WTC11 (cell line): Measurements from ENCODE around the gene HLA-DPB1. TPM values are rescaled to one million over a fixed set of nuclear protein-coding genes. Genes with fewer than 3 reads are reported as not detected.

Source experiments
- AR ChIP-seq: fragments of 250-450 bp; sonication (Bioruptor Pico); IDR thresholded peaks from 2 replicates; pipeline ENCODE4 v1.9.0; 2021; ENCODE audit warnings: mild to moderate bottlenecking
- ARID4B ChIP-seq: sonication (generic); formaldehyde crosslinking; IDR thresholded peaks from 2 replicates; pipeline ENCODE4 v1.8.0; 2023; ENCODE audit warnings: missing genetic modification reagents, mild to moderate bottlenecking, borderline replicate concordance
- CBFB ChIP-seq: sonication (generic); formaldehyde crosslinking; IDR thresholded peaks from 2 replicates; pipeline ENCODE4 v1.8.1; 2022; ENCODE audit warnings: mild to moderate bottlenecking, low read depth, missing genetic modification reagents
- ESRRA ChIP-seq: sonication (generic); formaldehyde crosslinking; IDR thresholded peaks from 2 replicates; pipeline ENCODE4 v1.8.1; 2022; ENCODE audit warnings: mild to moderate bottlenecking, missing genetic modification reagents, borderline replicate concordance
- GABPB1 ChIP-seq: sonication (generic); formaldehyde crosslinking; IDR thresholded peaks from 2 replicates; pipeline ENCODE4 v1.8.1; 2023; ENCODE audit warnings: mild to moderate bottlenecking, missing genetic modification reagents
- NFATC4 ChIP-seq: fragments of 250-450 bp; sonication (Bioruptor Pico); IDR thresholded peaks from 2 replicates; pipeline ENCODE4 v1.9.0; 2021; ENCODE audit warnings: mild to moderate bottlenecking
- NR2C2 ChIP-seq: sonication (generic); formaldehyde crosslinking; IDR thresholded peaks from 2 replicates; pipeline ENCODE4 v1.8.0; 2022; ENCODE audit warnings: mild to moderate bottlenecking, missing genetic modification reagents
- NR3C1 ChIP-seq: sonication (generic); formaldehyde crosslinking; conservative IDR thresholded peaks from 2 replicates; pipeline ENCODE4 v1.8.1; 2023; ENCODE audit warnings: low read depth, mild to moderate bottlenecking, missing genetic modification reagents
- PRDM15 ChIP-seq: sonication (generic); formaldehyde crosslinking; IDR thresholded peaks from 2 replicates; pipeline ENCODE4 v1.8.0; 2022; ENCODE audit warnings: missing genetic modification reagents
- SOX15 ChIP-seq: fragments of 250-450 bp; sonication (Bioruptor Pico); IDR thresholded peaks from 2 replicates; pipeline ENCODE4 v1.9.0; 2021; ENCODE audit warnings: mild to moderate bottlenecking
- STAT6 ChIP-seq: sonication (generic); formaldehyde crosslinking; conservative IDR thresholded peaks from 2 replicates; pipeline ENCODE4 v1.8.1; 2023; ENCODE audit warnings: mild to moderate bottlenecking, low read depth, missing genetic modification reagents, moderate library complexity
- ZBTB21 ChIP-seq: sonication (generic); formaldehyde crosslinking; IDR thresholded peaks from 2 replicates; pipeline ENCODE4 v1.8.1; 2023; ENCODE audit warnings: mild to moderate bottlenecking, missing genetic modification reagents, borderline replicate concordance
- ZNF263 ChIP-seq: sonication (generic); formaldehyde crosslinking; IDR thresholded peaks from 2 replicates; pipeline ENCODE4 v1.8.1; 2022; ENCODE audit warnings: low read depth, mild to moderate bottlenecking, moderate library complexity, missing genetic modification reagents
- ZNF317 ChIP-seq: sonication (generic); formaldehyde crosslinking; IDR thresholded peaks from 2 replicates; pipeline ENCODE4 v1.8.1; 2023; ENCODE audit warnings: low read depth, mild to moderate bottlenecking, moderate library complexity, missing genetic modification reagents, borderline replicate concordance
- total RNA-seq: library from RNA; stranded (reverse); gene quantifications from 3 replicates; pipeline ENCODE4 v1.2.3, GENCODE V29; 2021
- TF ChIP-seq, protein P1 (sequence below): sonication (generic); formaldehyde crosslinking; IDR thresholded peaks from 2 replicates; pipeline ENCODE4 v1.8.1; 2023; ENCODE audit warnings: mild to moderate bottlenecking, missing genetic modification reagents
- TF ChIP-seq, protein P2 (sequence below): sonication (generic); formaldehyde crosslinking; IDR thresholded peaks from 2 replicates; pipeline ENCODE4 v1.8.0; 2023; ENCODE audit warnings: mild to moderate bottlenecking, missing genetic modification reagents
- TF ChIP-seq, protein P3 (sequence below): fragments of 250-450 bp; sonication (Bioruptor Pico); IDR thresholded peaks from 2 replicates; pipeline ENCODE4 v1.8.0; 2021; ENCODE audit warnings: mild to moderate bottlenecking

The HLA-DPB1 gene
- total RNA-seq, 1 experiment from 2014 or later: 18.0 TPM

DNA sequence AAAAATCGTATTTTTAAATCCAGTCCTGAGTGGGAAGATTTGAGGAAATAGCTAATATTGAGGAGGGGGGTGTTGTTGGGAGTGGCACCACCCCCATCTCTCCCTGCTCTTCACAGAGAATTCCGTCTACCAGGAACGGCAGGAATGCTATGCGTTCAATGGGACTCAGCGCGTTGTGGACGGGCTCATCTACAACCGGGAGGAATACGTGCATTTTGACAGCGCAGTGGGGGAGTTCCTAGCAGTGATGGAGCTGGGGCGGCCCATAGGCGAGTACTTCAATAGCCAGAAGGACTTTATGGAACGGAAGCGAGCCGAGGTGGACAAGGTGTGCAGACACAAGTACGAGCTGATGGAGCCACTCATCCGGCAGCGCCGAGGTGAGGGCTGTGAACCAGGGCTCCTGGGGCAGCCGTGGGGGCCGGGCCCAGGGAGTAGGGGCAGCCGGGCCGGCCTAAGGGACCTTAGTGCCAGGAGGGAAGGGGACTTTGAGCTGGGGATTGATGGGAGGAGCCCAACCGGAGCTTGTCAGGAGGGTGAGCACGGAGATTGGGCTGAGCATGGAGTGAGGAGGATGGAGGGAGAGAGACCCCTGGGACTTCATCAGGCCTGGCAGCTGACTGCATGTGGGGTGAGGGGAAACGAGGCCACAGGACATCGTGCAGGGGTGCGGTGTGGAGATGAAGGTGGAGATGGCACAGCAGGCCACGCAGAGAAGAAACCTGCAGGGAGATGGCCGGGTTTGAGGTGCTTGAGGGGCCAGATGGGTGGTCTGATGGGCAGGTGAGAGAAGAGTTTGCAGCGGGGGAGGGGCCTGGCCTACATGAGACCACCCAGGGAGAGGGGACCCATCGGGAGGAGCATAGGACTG lies 41.3 kb downstream of the HLA-DPB1 start (continued):
- TF ChIP-seq, protein P1, sequence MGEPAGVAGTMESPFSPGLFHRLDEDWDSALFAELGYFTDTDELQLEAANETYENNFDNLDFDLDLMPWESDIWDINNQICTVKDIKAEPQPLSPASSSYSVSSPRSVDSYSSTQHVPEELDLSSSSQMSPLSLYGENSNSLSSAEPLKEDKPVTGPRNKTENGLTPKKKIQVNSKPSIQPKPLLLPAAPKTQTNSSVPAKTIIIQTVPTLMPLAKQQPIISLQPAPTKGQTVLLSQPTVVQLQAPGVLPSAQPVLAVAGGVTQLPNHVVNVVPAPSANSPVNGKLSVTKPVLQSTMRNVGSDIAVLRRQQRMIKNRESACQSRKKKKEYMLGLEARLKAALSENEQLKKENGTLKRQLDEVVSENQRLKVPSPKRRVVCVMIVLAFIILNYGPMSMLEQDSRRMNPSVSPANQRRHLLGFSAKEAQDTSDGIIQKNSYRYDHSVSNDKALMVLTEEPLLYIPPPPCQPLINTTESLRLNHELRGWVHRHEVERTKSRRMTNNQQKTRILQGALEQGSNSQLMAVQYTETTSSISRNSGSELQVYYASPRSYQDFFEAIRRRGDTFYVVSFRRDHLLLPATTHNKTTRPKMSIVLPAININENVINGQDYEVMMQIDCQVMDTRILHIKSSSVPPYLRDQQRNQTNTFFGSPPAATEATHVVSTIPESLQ (CRISPR knock-in tag): no peak
- no peak for TF ChIP-seq NR3C1 (CRISPR knock-in tag)
- TF ChIP-seq, protein P2, sequence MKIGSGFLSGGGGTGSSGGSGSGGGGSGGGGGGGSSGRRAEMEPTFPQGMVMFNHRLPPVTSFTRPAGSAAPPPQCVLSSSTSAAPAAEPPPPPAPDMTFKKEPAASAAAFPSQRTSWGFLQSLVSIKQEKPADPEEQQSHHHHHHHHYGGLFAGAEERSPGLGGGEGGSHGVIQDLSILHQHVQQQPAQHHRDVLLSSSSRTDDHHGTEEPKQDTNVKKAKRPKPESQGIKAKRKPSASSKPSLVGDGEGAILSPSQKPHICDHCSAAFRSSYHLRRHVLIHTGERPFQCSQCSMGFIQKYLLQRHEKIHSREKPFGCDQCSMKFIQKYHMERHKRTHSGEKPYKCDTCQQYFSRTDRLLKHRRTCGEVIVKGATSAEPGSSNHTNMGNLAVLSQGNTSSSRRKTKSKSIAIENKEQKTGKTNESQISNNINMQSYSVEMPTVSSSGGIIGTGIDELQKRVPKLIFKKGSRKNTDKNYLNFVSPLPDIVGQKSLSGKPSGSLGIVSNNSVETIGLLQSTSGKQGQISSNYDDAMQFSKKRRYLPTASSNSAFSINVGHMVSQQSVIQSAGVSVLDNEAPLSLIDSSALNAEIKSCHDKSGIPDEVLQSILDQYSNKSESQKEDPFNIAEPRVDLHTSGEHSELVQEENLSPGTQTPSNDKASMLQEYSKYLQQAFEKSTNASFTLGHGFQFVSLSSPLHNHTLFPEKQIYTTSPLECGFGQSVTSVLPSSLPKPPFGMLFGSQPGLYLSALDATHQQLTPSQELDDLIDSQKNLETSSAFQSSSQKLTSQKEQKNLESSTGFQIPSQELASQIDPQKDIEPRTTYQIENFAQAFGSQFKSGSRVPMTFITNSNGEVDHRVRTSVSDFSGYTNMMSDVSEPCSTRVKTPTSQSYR (CRISPR knock-in tag): no peak
- no peak for TF ChIP-seq CBFB (CRISPR knock-in tag)
- TF ChIP-seq ZBTB21 (CRISPR knock-in tag): no peak
- no peak for TF ChIP-seq SOX15 (CRISPR knock-in tag)
- TF ChIP-seq ZNF317 (CRISPR knock-in tag): no peak
- peak; percentile 80; the same call in 1 of the 2 replicates for TF ChIP-seq ARID4B (CRISPR knock-in tag)
- TF ChIP-seq AR (CRISPR knock-in tag): no peak
- TF ChIP-seq ESRRA: no peak
- TF ChIP-seq PRDM15 (CRISPR knock-in tag): no peak
- TF ChIP-seq STAT6: no peak
- peak; percentile 95 for TF ChIP-seq ZNF263 (CRISPR knock-in tag)
- TF ChIP-seq GABPB1 (CRISPR knock-in tag): no peak
- TF ChIP-seq NR2C2: no peak
- TF ChIP-seq NFATC4: 0 out of 2 replicates have a peak, but pooled peaks have one; percentile 60
- TF ChIP-seq, protein P3, sequence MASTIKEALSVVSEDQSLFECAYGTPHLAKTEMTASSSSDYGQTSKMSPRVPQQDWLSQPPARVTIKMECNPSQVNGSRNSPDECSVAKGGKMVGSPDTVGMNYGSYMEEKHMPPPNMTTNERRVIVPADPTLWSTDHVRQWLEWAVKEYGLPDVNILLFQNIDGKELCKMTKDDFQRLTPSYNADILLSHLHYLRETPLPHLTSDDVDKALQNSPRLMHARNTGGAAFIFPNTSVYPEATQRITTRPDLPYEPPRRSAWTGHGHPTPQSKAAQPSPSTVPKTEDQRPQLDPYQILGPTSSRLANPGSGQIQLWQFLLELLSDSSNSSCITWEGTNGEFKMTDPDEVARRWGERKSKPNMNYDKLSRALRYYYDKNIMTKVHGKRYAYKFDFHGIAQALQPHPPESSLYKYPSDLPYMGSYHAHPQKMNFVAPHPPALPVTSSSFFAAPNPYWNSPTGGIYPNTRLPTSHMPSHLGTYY: no peak
